HepG2 (cell line): ENCODE measurements around the gene KRTAP10-5. TPM values are rescaled to one million over a fixed set of nuclear protein-coding genes. Genes with fewer than 3 reads are reported as not detected.

Source experiments
- ATAC-seq: fragments of 200-7000 bp; cut with Tn5 transposase; 3 replicates; pipeline ENCODE4 v1.9.1; 2020; ENCODE audit warnings: mild to moderate bottlenecking, moderate library complexity
- BruUV-seq: library from RNA; stranded (reverse); fragments of 400-500 nt; replicated peaks from 2 replicates; lab custom pipeline; 2021; lab: Mats Ljungman, UMichigan
- CTCF ChIA-PET: fragments of 300-600 bp; formaldehyde crosslinking; extraction: SDS; loops from one replicate; lab custom pipeline; 2021; ENCODE audit warnings: low total read pairs, inconsistent platforms, low intra/inter-chr PET ratio; lab: Yijun Ruan, JAX
- POLR2A ChIA-PET: fragments of 350-600 bp; sonication (Branson Sonifier 250); formaldehyde crosslinking; loops from one replicate; lab custom pipeline; 2020; ENCODE audit warnings: antibody characterized with exemption, inconsistent platforms; lab: Yijun Ruan, JAX
- DNase-seq: peaks from one replicate; pipeline ENCODE4 v3.0.0-alpha.2; 2015; ENCODE audit warnings: low spot score
- FAIRE-seq: peaks from 3 replicates; lab custom pipeline; 2011; peaks lifted over from hg19 to GRCh38; lab: Jason Lieb, UNC
- H2AFZ ChIP-seq: one replicate; pipeline ENCODE4 v1.6.1; 2011; ENCODE audit warnings: low read length, inconsistent platforms
- H3K27ac ChIP-seq: fragments of 300-600 bp; 3 replicates; pipeline ENCODE4 v1.8.0; 2011; ENCODE audit warnings: mixed run types, mild to moderate bottlenecking, mixed read lengths, low read length, inconsistent platforms; ENCODE audit not compliant: insufficient read depth; ENCODE audit errors: extremely low read length
- H3K27me3 ChIP-seq, 2 experiments: fragments of 200-600 bp in 1 of 2; 2 replicates in 1 of 2; 3 replicates in 1 of 2; pipeline versions ENCODE4 v1.6.0 to v1.8.0; 2011; ENCODE audit warnings: low read length in 2 of 2, mild to moderate bottlenecking in 2 of 2, moderate library complexity in 2 of 2, inconsistent platforms in 1 of 2; ENCODE audit not compliant: insufficient read depth in 2 of 2, control insufficient read depth in 1 of 2
- H3K36me3 ChIP-seq, 2 experiments: fragments of 200-600 bp in 1 of 2; replicated peaks in 1 of 2; 2 replicates in 1 of 2; 3 replicates in 1 of 2; pipeline versions ENCODE4 v1.5.1 to v1.8.0; 2011; ENCODE audit warnings: low read length in 2 of 2, inconsistent platforms in 1 of 2; ENCODE audit not compliant: insufficient read depth in 2 of 2, control insufficient read depth in 1 of 2
- H3K4me1 ChIP-seq: 2 replicates; pipeline ENCODE4 v1.5.1; 2012; ENCODE audit warnings: low read length, inconsistent platforms; ENCODE audit not compliant: insufficient read depth
- H3K4me2 ChIP-seq: 2 replicates; pipeline ENCODE4 v1.6.0; 2011; ENCODE audit warnings: low read depth, low read length, inconsistent platforms
- H3K4me3 ChIP-seq, 3 experiments: fragments of 200-600 bp in 1 of 3; sonication (generic), shearing (Covaris generic) in 1 of 3; replicated peaks in 1 of 3; 2 replicates each; pipeline ENCODE4 v1.5.1; 2011 to 2016; ENCODE audit warnings: low read length in 3 of 3, inconsistent platforms in 2 of 3, low read depth in 2 of 3, mild to moderate bottlenecking in 2 of 3, control low read depth in 1 of 3, mixed read lengths in 1 of 3; ENCODE audit not compliant: insufficient read depth in 1 of 3
- H3K79me2 ChIP-seq: one replicate; pipeline ENCODE4 v1.6.1; 2011; ENCODE audit warnings: low read length, inconsistent platforms; ENCODE audit not compliant: insufficient read depth
- H3K9ac ChIP-seq: 2 replicates; pipeline ENCODE4 v1.6.0; 2011; ENCODE audit warnings: mild to moderate bottlenecking, low read depth, low read length, inconsistent platforms; ENCODE audit not compliant: insufficient read depth
- H3K9me3 ChIP-seq: 2 replicates; pipeline ENCODE4 v1.5.1; 2012; ENCODE audit warnings: mild to moderate bottlenecking, low read length
- H4K20me1 ChIP-seq: 2 replicates; pipeline ENCODE4 v1.6.0; 2011; ENCODE audit warnings: inconsistent platforms, mild to moderate bottlenecking, low read length, moderate library complexity; ENCODE audit not compliant: insufficient read depth
- ASH2L ChIP-seq: fragments of 300-600, 200-600 bp; sonication (generic); IDR thresholded peaks from 2 replicates; pipeline ENCODE4 v1.7.0; 2017; ENCODE audit warnings: low read depth, mild to moderate bottlenecking, moderate library complexity, mixed read lengths, low read length; ENCODE audit not compliant: insufficient read length
- ATRX ChIP-seq: sonication (generic); formaldehyde crosslinking; IDR thresholded peaks from 2 replicates; pipeline ENCODE4 v1.4.0; 2020; ENCODE audit warnings: missing genetic modification reagents, borderline replicate concordance
- BRCA1 ChIP-seq: sonication (generic); formaldehyde crosslinking; IDR thresholded peaks from 2 replicates; pipeline ENCODE4 v1.4.0; 2020; ENCODE audit warnings: missing genetic modification reagents
- CBX1 ChIP-seq: IDR thresholded peaks from one replicate; pipeline ENCODE4 v1.6.1; 2016; ENCODE audit warnings: antibody characterized with exemption, low read depth
- CC2D1A ChIP-seq: sonication (generic); formaldehyde crosslinking; IDR thresholded peaks from 2 replicates; pipeline ENCODE4 v1.8.1; 2023; ENCODE audit warnings: mild to moderate bottlenecking, missing genetic modification reagents
- CREB1 ChIP-seq, 2 experiments: fragments of 450-650 bp in 1 of 2; IDR thresholded peaks; 2 replicates each; pipeline ENCODE4 v1.6.1; 2016 to 2017; ENCODE audit warnings: control low read depth in 1 of 2, mild to moderate bottlenecking in 1 of 2, missing compliant biosample characterization in 1 of 2, missing genetic modification characterization in 1 of 2
- LCORL ChIP-seq, 2 experiments: fragments of 450-650 bp in 1 of 2; sonication (generic) in 1 of 2; formaldehyde crosslinking in 1 of 2; IDR thresholded peaks; 2 replicates each; pipeline versions ENCODE4 v1.5.0 to v1.6.1; 2017 to 2020; ENCODE audit warnings: antibody characterized with exemption in 1 of 2, missing genetic modification reagents in 1 of 2
- MAZ ChIP-seq, 2 experiments: sonication (generic) in 1 of 2; formaldehyde crosslinking in 1 of 2; IDR thresholded peaks; 2 replicates each; pipeline versions ENCODE4 v1.5.0 to v1.6.1; 2012 to 2020; ENCODE audit warnings: low read depth in 2 of 2, mild to moderate bottlenecking in 2 of 2, borderline replicate concordance in 1 of 2, improper control_type of control experiment in 1 of 2, low read length in 1 of 2, missing genetic modification reagents in 1 of 2, moderate library complexity in 1 of 2
- NR2F1 ChIP-seq, 2 experiments: fragments of 450-650 bp in 1 of 2; formaldehyde crosslinking in 1 of 2; IDR thresholded peaks; 2 replicates each; pipeline versions ENCODE4 v1.5.0 to v1.6.1; 2016 to 2020; ENCODE audit warnings: mild to moderate bottlenecking in 1 of 2, missing compliant biosample characterization in 1 of 2, missing genetic modification reagents in 1 of 2, moderate library complexity in 1 of 2
- NR3C1 ChIP-seq: sonication (generic); formaldehyde crosslinking; IDR thresholded peaks from 2 replicates; pipeline ENCODE4 v1.4.0; 2020; ENCODE audit warnings: missing genetic modification reagents
- PHF20 ChIP-seq: sonication (generic); formaldehyde crosslinking; IDR thresholded peaks from 2 replicates; pipeline ENCODE4 v1.5.0; 2020; ENCODE audit warnings: mild to moderate bottlenecking, missing genetic modification reagents
- POGK ChIP-seq: sonication (generic); formaldehyde crosslinking; conservative IDR thresholded peaks from 2 replicates; pipeline ENCODE4 v1.8.0; 2022; ENCODE audit warnings: mild to moderate bottlenecking, moderate library complexity, missing genetic modification reagents
- STAG1 ChIP-seq: sonication (generic); formaldehyde crosslinking; IDR thresholded peaks from 2 replicates; pipeline ENCODE4 v1.4.0; 2020; ENCODE audit warnings: missing genetic modification reagents
- TOPORS ChIP-seq: sonication (generic); formaldehyde crosslinking; IDR thresholded peaks from 2 replicates; pipeline ENCODE4 v1.8.0; 2023; ENCODE audit warnings: mild to moderate bottlenecking, missing genetic modification reagents
- YY1 ChIP-seq: IDR thresholded peaks from 2 replicates; pipeline ENCODE4 v1.6.1; 2011; ENCODE audit warnings: low read length, low read depth, moderate library complexity, mild to moderate bottlenecking; ENCODE audit not compliant: insufficient read depth, insufficient replicate concordance
- ZNF12 ChIP-seq: sonication (generic); formaldehyde crosslinking; IDR thresholded peaks from 2 replicates; pipeline ENCODE4 v1.5.0; 2020; ENCODE audit warnings: missing genetic modification reagents
- ZNF354B ChIP-seq: sonication (generic); formaldehyde crosslinking; IDR thresholded peaks from 2 replicates; pipeline ENCODE4 v1.8.0; 2022; ENCODE audit warnings: mild to moderate bottlenecking, missing genetic modification reagents
- ZNF547 ChIP-seq: sonication (generic); formaldehyde crosslinking; IDR thresholded peaks from 2 replicates; pipeline ENCODE4 v1.5.1; 2020; ENCODE audit warnings: mild to moderate bottlenecking, missing genetic modification reagents
- WGBS: methylation state at CpG from one replicate; pipeline ENCODE4 v1.1.6; 2017; ENCODE audit warnings: low lambda C conversion rate; 5-methylcytosine and 5-hydroxymethylcytosine counted together
- in situ Hi-C: cut with HindIII; loops from 2 replicates; pipeline ENCODE4 v1.10.0; 2017; ENCODE audit warnings: low pct_unique_long_range_greater_than_20kb; ENCODE audit not compliant: extremely low pct_ligation_motif_present
- intact Hi-C: fragments of 100-400 bp; cut with micrococcal nuclease; formaldehyde crosslinking; loops from one replicate; pipeline ENCODE4 v1.10.0; 2022; ENCODE audit not compliant: unreplicated experiment
- polyA plus RNA-seq, 8 experiments: library from polyadenylated mRNA; depleted of rRNA in 3 of 8; stranded (reverse) in 7 of 8; unstranded in 1 of 8; fragments of >200 nt; fragmentation: Illumina TruSeq in 4 of 8; extraction: Trizol in 4 of 8; gene quantifications; 2 replicates each; pipeline versions ENCODE4 v1.2.1 to v1.2.3, GENCODE V29; 2011 to 2016; ENCODE audit warnings: low read depth in 4 of 8, missing spikeins in 1 of 8, mixed read lengths in 1 of 8; ENCODE audit not compliant: insufficient read depth in 1 of 8
- total RNA-seq, 5 experiments: library from RNA; depleted of rRNA; stranded (reverse); fragments of >200 nt; fragmentation: Illumina TruSeq; extraction: Trizol; gene quantifications; 2 replicates each; pipeline ENCODE4 v1.2.3, GENCODE V29; 2016; ENCODE audit warnings: low read depth in 1 of 5
- TF ChIP-seq, protein P1 (sequence below): sonication (generic); formaldehyde crosslinking; IDR thresholded peaks from 2 replicates; pipeline ENCODE4 v1.5.1; 2020; ENCODE audit warnings: mild to moderate bottlenecking, missing genetic modification reagents

The KRTAP10-5 gene
- total and polyA plus RNA-seq, 2 of the 13 experiments (the other 11 are each of a cell fraction or from before 2014, with no cell fraction given) = not detected

- Histone ChIP-seq H3K9ac (no peak overlapping the region), H3K4me2 (no peak overlapping the region), H3K9me3 (no peaks in the 10 kb centered on the region), H3K79me2 (no peaks in the 10 kb centered on the region), H4K20me1 (no peaks in the 10 kb centered on the region), H2AFZ (no peak overlapping the region), H3K27ac (no peak overlapping the region), H3K27me3 (peaks cover 0 to 9% of the 10 kb centered on the region in 2 experiments; a peak in 2 of 5 replicates), H3K4me1 (no peaks in the 10 kb centered on the region; the same call in 1 of the 2 replicates), H3K4me3 (no peak overlapping the region)
- BruUV-seq = no TSS peak
- POLR2A ChIA-PET = no interaction called here
- no peak for ATAC-seq
- intact Hi-C loops = no loop called here
- 68% methylated on average over 11 of the region's 13 CpGs for WGBS
- DNase-seq = no peak
- in situ Hi-C loops = no loop called here
- no peak for FAIRE-seq
- no peak for TF ChIP-seq CC2D1A
- no peak for TF ChIP-seq YY1
- no peak for TF ChIP-seq ZNF12 (CRISPR knock-in tag)
- no peak for TF ChIP-seq ZNF354B (CRISPR knock-in tag)
- no peak for TF ChIP-seq CREB1 (IDR thresholded peaks at IDR 0.05)
- TF ChIP-seq CREB1 (CRISPR knock-in tag; IDR thresholded peaks at IDR 0.05) = no peak
- no peak for TF ChIP-seq NR2F1 (CRISPR knock-in tag; IDR thresholded peaks at IDR 0.05)
- no peak for TF ChIP-seq POGK
- no peak for TF ChIP-seq TOPORS (CRISPR knock-in tag)
- no peak for TF ChIP-seq ZNF547 (CRISPR knock-in tag)
- no peak for TF ChIP-seq ASH2L
- no peak for TF ChIP-seq LCORL (IDR thresholded peaks at IDR 0.05)
- TF ChIP-seq LCORL (CRISPR knock-in tag; IDR thresholded peaks at IDR 0.05) = no peak
- TF ChIP-seq, protein P1, sequence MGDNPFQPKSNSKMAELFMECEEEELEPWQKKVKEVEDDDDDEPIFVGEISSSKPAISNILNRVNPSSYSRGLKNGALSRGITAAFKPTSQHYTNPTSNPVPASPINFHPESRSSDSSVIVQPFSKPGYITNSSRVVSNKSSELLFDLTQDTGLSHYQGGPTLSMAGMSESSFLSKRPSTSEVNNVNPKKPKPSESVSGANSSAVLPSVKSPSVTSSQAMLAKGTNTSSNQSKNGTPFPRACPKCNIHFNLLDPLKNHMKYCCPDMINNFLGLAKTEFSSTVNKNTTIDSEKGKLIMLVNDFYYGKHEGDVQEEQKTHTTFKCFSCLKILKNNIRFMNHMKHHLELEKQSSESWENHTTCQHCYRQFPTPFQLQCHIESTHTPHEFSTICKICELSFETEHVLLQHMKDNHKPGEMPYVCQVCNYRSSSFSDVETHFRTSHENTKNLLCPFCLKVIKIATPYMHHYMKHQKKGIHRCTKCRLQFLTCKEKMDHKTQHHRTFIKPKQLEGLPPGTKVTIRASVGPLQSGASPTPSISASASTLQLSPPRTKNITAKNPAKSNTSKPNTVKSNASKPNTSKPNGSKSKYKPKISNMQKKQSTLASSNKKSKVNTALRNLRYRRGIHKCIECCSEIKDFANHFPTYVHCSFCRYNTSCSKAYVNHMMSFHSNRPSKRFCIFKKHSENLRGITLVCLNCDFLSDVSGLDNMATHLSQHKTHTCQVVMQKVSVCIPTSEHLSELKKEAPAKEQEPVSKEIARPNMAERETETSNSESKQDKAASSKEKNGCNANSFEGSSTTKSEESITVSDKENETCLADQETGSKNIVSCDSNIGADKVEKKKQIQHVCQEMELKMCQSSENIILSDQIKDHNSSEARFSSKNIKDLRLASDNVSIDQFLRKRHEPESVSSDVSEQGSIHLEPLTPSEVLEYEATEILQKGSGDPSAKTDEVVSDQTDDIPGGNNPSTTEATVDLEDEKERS = no peak
- TF ChIP-seq NR3C1 (CRISPR knock-in tag) = no peak
- TF ChIP-seq ATRX (CRISPR knock-in tag) = no peak
- TF ChIP-seq BRCA1 (CRISPR knock-in tag) = no peak
- TF ChIP-seq STAG1 (CRISPR knock-in tag) = no peak
- TF ChIP-seq CBX1 = no peak
- TF ChIP-seq MAZ (IDR thresholded peaks at IDR 0.05; ENCODE audit: borderline replicate concordance, low read depth, low read length) = no peak
- TF ChIP-seq MAZ (CRISPR knock-in tag; IDR thresholded peaks at IDR 0.05; ENCODE audit: low read depth) = no peak
- no peak for TF ChIP-seq PHF20 (CRISPR knock-in tag)
- TF ChIP-seq, all 625 proteins: peak for 0
- CTCF ChIA-PET = no interaction called here
- no peaks in the 10 kb centered on the region for H3K36me3 ChIP-seq
These were observed 27.7 kb downstream of the KRTAP10-5 start for GRCh38 chr21:44552681-44553080.
